Activated CD4-positive, alpha-beta T cell treated with anti-CD3 and anti-CD28 coated beads, Interleukin-2, amount 10 ng/mL, durations not matched to agents 24 days and 14 days (primary cell): ENCODE results near the gene PC. TPM values are rescaled to one million over a fixed set of nuclear protein-coding genes. Genes with fewer than 3 reads are reported as not detected.
"Not testable (repeated sequence)": the region's sequence is repeated elsewhere in the genome, so short reads cannot be mapped to it uniquely, and the experiment has no call there.

Experiments
- DNase-seq: peaks from one replicate; pipeline ENCODE4 v3.0.0; 2022
- H3K27ac Mint-ChIP-seq: one replicate; pipeline ENCODE4 v1.8.0; 2022; ENCODE audit warnings: mild to moderate bottlenecking, mixed read lengths
- H3K27me3 Mint-ChIP-seq: one replicate; pipeline ENCODE4 v1.8.0; 2022; ENCODE audit warnings: mixed read lengths
- H3K36me3 Mint-ChIP-seq: one replicate; pipeline ENCODE4 v1.8.0; 2022; ENCODE audit warnings: low read depth, mild to moderate bottlenecking, mixed read lengths
- H3K4me1 Mint-ChIP-seq: one replicate; pipeline ENCODE4 v1.8.0; 2021; ENCODE audit warnings: mixed read lengths
- H3K4me3 Mint-ChIP-seq: one replicate; pipeline ENCODE4 v1.8.0; 2022; ENCODE audit warnings: mild to moderate bottlenecking, moderate library complexity, mixed read lengths
- H3K9me3 Mint-ChIP-seq: one replicate; pipeline ENCODE4 v1.8.0; 2021; ENCODE audit warnings: mixed read lengths
- intact Hi-C: fragments of 100-400 bp; cut with micrococcal nuclease; formaldehyde crosslinking; loops from one replicate; pipeline ENCODE4 v1.15.1; 2023
- total RNA-seq: library from RNA; stranded (reverse); gene quantifications from 2 replicates; pipeline ENCODE4 v1.2.3, GENCODE V29; 2022

PC gene, protein sequence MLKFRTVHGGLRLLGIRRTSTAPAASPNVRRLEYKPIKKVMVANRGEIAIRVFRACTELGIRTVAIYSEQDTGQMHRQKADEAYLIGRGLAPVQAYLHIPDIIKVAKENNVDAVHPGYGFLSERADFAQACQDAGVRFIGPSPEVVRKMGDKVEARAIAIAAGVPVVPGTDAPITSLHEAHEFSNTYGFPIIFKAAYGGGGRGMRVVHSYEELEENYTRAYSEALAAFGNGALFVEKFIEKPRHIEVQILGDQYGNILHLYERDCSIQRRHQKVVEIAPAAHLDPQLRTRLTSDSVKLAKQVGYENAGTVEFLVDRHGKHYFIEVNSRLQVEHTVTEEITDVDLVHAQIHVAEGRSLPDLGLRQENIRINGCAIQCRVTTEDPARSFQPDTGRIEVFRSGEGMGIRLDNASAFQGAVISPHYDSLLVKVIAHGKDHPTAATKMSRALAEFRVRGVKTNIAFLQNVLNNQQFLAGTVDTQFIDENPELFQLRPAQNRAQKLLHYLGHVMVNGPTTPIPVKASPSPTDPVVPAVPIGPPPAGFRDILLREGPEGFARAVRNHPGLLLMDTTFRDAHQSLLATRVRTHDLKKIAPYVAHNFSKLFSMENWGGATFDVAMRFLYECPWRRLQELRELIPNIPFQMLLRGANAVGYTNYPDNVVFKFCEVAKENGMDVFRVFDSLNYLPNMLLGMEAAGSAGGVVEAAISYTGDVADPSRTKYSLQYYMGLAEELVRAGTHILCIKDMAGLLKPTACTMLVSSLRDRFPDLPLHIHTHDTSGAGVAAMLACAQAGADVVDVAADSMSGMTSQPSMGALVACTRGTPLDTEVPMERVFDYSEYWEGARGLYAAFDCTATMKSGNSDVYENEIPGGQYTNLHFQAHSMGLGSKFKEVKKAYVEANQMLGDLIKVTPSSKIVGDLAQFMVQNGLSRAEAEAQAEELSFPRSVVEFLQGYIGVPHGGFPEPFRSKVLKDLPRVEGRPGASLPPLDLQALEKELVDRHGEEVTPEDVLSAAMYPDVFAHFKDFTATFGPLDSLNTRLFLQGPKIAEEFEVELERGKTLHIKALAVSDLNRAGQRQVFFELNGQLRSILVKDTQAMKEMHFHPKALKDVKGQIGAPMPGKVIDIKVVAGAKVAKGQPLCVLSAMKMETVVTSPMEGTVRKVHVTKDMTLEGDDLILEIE
- 13.1 and 15.7 TPM in 2 replicates for total RNA-seq

DNA sequence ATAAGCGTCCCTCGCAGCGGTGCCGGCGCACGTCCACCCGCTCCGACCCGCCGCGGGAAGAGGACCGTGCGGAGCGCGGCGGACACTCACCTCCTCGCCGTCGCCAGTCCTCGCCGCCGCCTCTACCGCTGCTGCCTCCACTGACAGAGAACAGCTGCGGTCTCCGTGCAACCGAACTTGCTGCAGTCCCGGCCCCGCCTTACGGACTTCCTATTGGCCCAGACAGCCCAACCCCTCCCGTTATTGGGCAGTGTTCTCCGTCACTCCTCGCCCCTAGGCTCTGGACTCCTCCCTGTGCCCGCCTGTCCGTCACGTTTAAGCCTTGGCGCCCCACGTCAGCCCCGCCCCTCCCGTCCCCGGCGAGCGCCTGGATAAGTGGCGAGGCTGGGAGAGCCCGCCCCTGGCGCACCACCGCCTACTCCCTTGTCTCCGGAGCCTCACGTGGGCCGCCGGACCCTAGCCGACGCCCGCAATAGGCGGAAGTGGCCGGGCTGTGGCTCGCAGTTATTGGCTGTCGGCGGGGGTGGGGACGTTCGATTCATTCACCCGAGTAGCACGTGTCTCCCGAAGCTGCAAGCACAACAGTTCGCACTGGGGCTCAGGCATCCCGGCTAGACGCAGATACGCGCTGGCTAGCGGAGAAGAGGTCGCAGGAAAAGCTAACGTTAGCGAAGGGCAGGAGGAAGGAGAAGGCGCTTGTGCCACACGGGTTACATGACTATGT lies at the start of gene PC:
TSS of gene PC (minus strand) at position 152 of the 724 bp plus-strand sequence. CDS start 86,224 bp downstream, outside the sequence.
- intact Hi-C loops: loop anchor here (5.0 to 10.0 kb wide), 4 partner anchors 64 to 611 kb away; partner anchors contain the start of genes AIP, B4GAT1, BRMS1 and SYT12
- peak within 1 kb of the TSS; percentile 85 for H3K4me3 Mint-ChIP-seq
- peak within 1 kb of the TSS; percentile 94 for H3K27ac Mint-ChIP-seq
- no peaks in the 10 kb centered on the region for H3K36me3 Mint-ChIP-seq
- peaks cover 20% of the 10 kb centered on the region for H3K4me1 Mint-ChIP-seq
- H3K9me3 Mint-ChIP-seq: no peaks in the 10 kb centered on the region
- peak; percentile 99 for DNase-seq
- no peaks in the 10 kb centered on the region for H3K27me3 Mint-ChIP-seq

DNA sequence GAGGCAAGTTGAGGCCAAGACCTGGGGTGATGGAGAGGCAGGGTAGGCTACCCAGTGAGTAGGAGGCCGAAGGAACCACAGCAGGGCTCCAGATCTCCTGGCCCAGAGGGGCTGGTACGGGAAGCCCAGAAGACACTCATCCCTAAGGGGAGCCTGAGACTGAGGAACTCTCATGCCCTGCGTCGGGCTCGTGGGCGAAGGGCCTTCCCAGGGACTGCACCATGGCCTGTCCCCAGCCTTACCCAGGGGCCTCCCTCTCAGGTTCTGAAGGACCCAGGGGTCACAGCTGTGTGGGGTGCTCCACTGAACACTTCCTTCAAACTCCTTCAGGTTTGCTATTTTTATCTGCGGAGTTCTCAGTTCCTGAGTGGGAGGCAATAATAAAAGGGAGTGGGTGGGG lies 48.9 kb upstream of the PC start:
- Mint-ChIP-seq H3K9me3 (no peaks in the 10 kb centered on the region), H3K27me3 (no peaks in the 10 kb centered on the region), H3K4me3 (no peak overlapping the region), H3K4me1 (no peaks in the 10 kb centered on the region), H3K27ac (no peak overlapping the region), H3K36me3 (no peaks in the 10 kb centered on the region)
- DNase-seq: no peak
- intact Hi-C loops: no loop called here

DNA sequence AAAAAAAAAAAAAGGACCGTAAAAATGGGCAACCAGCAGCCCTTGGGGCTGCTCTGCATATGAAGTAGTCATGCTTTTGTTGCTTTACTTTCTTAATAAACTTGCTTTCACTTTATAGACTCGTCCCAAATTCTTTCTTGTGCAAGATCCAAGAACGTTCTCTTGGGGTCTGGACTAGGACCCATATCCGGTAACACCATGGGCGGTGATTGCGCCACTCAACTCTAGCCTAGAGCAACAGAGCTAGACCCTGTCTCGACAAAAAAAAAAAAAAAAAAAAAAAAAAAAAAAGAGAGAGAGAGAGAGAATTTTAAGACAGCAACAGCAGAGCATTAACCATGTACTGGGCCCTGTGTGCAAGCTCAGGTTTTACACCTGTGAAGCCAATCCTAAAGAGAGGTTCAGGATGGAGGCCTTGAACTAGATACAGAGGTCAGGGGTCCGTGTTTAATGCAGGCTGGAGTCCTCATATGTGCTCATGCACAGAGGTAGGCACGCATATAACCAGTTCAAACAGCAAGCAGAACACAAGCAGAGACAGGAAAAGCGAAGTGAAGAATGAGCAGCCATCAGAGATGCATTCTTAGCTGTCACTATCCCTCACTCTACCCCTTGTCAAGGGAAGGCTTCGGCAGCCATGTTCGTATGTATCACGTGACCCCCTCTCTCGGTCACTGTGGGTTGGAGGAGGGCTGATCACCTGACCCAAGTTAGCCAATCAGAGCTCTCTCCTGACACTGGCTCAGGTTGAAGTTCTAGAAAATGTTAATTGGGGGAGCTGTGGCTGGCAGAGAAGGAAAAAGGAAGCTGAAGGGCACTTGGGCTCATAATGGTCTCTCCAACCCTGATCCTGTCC lies 48.1 kb upstream of the PC start:
- Mint-ChIP-seq H3K27me3 (no peaks in the 10 kb centered on the region), H3K9me3 (no peaks in the 10 kb centered on the region), H3K4me3 (no peak overlapping the region), H3K36me3 (no peaks in the 10 kb centered on the region), H3K4me1 (no peaks in the 10 kb centered on the region), H3K27ac (no peak overlapping the region)
- no peak for DNase-seq
- intact Hi-C loops: no loop called here

DNA sequence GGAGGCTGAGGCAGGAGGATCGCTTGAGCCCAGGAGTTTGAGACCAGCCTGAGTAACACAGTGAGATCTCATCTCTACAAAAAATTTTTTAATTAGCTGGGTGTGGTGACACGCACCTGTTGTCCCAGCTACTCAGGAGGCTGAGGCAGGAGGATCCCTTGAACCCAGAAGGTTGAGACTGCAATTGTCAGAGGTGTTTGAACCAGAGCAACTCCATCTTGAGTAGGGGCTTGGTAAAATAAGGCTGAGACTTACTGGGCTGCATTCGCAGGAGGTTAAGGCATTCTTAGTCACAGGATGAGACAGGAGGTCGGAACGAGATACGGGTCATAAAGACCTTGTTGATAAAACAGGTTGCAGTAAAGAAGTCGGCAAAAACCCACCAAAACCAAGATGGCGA lies 47.0 kb upstream of the PC start:
- H3K4me1 Mint-ChIP-seq, H3K9me3 Mint-ChIP-seq, H3K27me3 Mint-ChIP-seq, H3K4me3 Mint-ChIP-seq, H3K27ac Mint-ChIP-seq, H3K36me3 Mint-ChIP-seq, DNase-seq, intact Hi-C loops: not testable (repeated sequence)

DNA sequence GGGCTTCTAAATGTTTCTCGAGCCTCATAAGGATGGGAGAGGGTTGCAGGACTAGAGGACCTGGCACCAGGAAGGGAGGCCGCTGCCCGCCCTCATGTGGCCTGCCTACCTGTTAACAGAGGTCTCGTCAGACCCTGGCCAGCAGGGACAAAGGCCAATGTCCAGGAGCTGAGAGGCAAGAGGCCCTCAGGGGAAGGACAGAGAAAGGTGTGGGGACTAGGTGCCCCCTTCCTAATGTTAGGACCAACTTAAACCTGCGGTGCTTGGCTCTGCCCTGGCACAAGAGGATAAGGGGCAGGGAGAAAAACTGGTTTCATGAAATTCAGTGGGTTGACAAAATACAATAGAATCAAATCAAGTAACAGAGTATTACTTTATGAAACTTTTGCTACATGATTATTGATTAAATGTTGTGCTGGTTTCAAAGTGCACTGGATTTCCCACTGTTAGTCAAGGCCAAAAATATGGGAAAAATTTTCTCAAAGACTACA lies 44.8 kb upstream of the PC start:
- Mint-ChIP-seq H3K27me3 (no peaks in the 10 kb centered on the region), H3K4me3 (no peak overlapping the region), H3K27ac (no peak overlapping the region), H3K36me3 (no peaks in the 10 kb centered on the region), H3K9me3 (no peaks in the 10 kb centered on the region), H3K4me1 (no peaks in the 10 kb centered on the region)
- no peak for DNase-seq
- intact Hi-C loops: no loop called here

DNA sequence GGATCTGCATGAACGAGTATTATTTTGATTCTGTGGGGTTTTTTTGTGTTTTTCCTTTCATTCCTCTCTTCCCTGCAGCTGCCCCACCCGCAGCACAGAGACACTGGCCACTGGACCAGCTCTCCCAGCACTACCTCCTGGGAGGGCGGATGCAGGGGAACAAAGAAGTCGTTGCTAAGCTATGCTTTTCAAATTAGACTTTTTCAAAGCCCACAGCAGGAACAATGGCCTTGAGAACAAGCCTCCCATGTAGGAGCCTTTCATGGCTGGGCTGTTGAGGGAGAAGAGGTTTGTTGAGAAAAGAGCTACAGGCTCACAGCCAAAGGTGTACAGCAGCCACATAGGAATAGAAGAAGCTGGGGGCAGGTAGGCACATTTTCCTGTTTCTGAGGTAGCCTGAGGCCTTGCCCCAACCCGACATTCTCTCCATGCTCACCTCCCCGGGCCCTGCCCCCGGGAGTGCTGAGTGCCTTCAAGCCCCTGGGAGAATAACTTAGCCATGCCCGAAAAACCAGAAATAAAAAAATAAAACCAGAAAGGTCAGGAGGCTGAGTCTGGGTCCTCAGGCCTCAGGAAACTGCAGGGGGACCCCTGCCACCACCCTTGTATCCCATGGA lies 44.2 kb upstream of the PC start:
- no peak for DNase-seq
- H3K36me3 Mint-ChIP-seq: no peaks in the 10 kb centered on the region
- no peaks in the 10 kb centered on the region for H3K4me1 Mint-ChIP-seq
- intact Hi-C loops: no loop called here
- H3K4me3 Mint-ChIP-seq: no peak overlapping the region
- peaks cover 2% of the 10 kb centered on the region for H3K27me3 Mint-ChIP-seq
- H3K9me3 Mint-ChIP-seq: no peaks in the 10 kb centered on the region
- H3K27ac Mint-ChIP-seq: no peak overlapping the region

DNA sequence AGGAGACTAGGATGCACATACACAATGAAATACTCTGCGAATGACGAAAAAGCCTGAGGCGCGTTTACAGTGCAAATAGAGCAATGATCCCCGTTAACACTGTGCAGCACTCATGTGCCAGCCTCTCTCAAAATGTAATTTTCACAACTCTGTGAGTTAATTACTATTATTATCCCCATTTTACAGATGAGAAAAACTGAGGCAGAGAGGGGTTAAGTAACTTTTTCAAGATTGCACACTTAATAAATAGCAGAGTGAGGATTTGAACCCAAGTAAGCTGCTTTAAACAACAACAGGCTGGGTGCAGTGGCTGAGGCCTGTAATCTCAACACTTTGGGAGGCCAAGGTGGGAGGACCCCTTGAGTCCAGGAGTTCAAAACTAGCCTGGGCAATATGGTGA lies 43.1 kb upstream of the PC start:
- Mint-ChIP-seq H3K36me3 (no peaks in the 10 kb centered on the region), H3K27ac (no peak overlapping the region), H3K4me3 (no peak overlapping the region), H3K4me1 (no peaks in the 10 kb centered on the region), H3K27me3 (peaks cover 8% of the 10 kb centered on the region), H3K9me3 (no peaks in the 10 kb centered on the region)
- intact Hi-C loops: no loop called here
- no peak for DNase-seq

DNA sequence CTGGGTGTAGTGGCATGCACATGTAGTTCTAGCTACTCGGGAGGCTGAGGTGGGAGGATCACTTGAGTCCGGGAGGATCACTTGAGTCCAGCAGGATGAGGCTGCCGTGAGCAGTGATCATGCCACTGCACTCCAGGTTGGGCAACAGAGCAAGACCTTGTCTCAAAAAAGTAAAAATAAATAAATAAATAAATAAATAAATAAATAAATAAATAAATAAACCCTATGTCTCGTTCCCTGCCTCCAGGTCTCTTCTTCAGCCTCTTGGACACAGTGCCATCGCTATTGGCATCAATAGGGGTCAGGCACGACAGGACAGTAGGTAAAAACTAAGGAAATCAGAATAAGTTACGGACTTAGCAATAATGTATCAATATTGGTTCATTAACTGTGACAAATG lies 41.4 kb upstream of the PC start:
- Mint-ChIP-seq H3K27ac (no peak overlapping the region), H3K27me3 (peaks cover 8% of the 10 kb centered on the region), H3K36me3 (no peaks in the 10 kb centered on the region), H3K4me1 (no peaks in the 10 kb centered on the region), H3K9me3 (no peaks in the 10 kb centered on the region), H3K4me3 (no peak overlapping the region)
- DNase-seq: no peak
- intact Hi-C loops: no loop called here

DNA sequence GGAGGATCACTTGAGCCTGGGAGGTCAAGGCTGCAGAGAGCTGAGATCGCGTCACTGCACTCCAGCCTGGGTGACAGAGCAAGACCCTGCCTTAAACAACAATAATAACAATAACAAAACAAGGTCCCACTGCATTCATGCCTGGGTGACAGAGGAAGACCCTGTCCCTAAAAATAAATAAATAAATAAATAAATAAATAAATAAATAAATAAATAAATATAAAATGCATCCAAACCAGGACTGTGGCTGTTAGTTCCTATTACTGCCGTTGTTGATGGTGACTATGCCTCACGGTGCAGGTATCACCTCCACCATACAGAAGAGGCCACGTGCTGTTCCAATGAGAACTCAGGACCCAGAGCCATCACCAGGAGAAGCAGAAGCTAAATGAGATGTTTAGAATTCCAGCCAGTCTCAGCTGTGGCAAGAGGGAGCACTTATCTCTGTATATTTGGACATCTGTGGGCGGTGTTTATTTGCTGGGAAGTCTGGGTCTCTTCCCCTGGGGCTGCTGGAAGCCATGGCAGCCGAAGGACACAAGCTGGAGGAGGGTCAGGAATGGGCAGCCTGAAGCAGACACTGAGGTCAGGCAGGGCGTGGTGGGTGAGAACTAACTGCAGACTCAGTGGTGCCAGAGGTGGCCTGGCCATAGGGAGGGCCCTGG lies 38.6 kb upstream of the PC start:
- Mint-ChIP-seq H3K36me3 (no peaks in the 10 kb centered on the region), H3K27me3 (peaks cover 11% of the 10 kb centered on the region), H3K9me3 (no peaks in the 10 kb centered on the region), H3K4me3 (no peak overlapping the region), H3K4me1 (no peaks in the 10 kb centered on the region), H3K27ac (no peak overlapping the region)
- intact Hi-C loops: no loop called here
- DNase-seq: no peak

DNA sequence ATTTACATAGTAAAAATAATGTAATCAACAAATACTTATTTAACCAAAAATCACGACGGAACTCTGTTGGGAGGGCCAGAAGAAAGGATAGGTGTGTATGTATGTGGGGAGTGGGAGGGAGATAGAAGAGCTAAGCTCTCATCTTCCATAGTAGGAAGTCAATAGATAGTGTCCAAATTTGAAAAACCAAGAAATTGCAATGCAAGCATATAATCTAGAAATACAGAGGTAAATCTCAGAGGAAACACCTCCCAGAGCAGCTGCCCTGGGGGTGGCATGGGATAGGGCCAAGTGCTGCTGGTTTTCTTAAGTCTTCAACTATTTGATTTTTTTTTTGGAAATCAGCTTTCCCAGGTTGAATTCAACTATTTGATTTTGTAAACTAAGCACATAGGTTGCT lies 33.9 kb upstream of the PC start:
- no peak for DNase-seq
- Mint-ChIP-seq H3K9me3 (no peaks in the 10 kb centered on the region), H3K27ac (no peak overlapping the region), H3K27me3 (peaks cover 6% of the 10 kb centered on the region), H3K4me1 (no peaks in the 10 kb centered on the region), H3K4me3 (no peak overlapping the region), H3K36me3 (no peaks in the 10 kb centered on the region)
- intact Hi-C loops: no loop called here

DNA sequence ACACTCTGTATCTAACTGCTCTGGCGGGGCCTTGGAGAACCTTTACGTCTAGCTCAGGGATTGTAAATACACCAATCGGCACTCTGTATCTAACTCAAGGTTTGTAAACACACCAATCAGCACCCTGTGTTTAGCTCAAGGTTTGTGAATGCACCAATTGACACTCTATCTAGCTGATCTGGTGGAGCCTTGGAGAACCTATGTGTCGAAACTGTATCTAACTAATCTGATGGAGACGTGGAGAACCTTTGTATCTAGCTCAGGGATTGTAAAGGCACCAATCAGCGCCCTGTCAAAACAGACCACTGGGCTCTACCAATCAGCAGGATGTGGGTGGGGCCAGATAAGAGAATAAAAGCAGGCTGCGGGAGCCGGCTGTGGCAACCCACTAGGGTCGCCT lies 31.2 kb upstream of the PC start:
- intact Hi-C loops, H3K27ac Mint-ChIP-seq, H3K27me3 Mint-ChIP-seq, DNase-seq, H3K9me3 Mint-ChIP-seq, H3K36me3 Mint-ChIP-seq, H3K4me3 Mint-ChIP-seq, H3K4me1 Mint-ChIP-seq: not testable (repeated sequence)

DNA sequence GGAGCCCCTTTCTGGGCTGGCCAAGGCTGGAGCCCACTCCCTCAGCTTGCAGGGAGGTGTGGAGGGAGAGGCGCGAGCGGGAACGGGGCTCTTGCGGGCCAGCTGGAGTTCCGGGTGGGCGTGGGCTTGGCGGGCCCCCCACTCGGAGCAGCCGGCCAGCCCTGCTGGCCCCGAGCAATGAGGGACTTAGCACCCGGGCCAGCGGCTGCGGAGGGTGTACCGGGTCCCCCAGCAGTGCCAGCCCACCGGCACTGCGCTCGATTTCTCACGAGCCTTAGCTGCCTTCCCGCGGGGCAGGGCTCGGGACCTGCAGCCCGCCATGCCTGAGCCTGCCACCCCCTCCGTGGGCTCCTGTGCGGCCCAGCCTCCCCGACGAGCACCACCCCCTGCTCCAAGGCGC lies 30.6 kb upstream of the PC start:
- H3K4me1 Mint-ChIP-seq, H3K27ac Mint-ChIP-seq, DNase-seq, intact Hi-C loops, H3K36me3 Mint-ChIP-seq, H3K9me3 Mint-ChIP-seq, H3K27me3 Mint-ChIP-seq, H3K4me3 Mint-ChIP-seq: not testable (repeated sequence)
